ENCODE results near the gene MAN2A1.

DNA sequence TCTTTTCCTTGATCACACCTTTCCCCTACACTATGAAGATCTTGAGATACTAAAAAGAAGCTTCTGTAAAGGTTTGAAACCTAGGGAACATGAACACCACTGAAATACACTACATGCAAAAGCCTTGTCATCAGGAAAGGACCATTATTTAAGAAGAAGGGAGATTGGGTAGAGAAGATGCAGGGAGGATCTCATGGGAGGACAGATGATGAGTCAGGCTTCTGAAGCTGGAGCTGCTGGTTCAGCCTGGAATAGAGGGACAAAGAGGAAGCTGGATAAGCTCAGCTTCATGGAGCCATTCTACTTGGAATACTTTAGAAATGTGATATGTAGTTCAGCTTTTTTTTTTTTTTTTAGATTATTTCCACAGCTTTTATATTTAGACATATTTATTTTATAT lies 169.8 kb downstream of the MAN2A1 start:
- TF ChIP-seq, protein P1, sequence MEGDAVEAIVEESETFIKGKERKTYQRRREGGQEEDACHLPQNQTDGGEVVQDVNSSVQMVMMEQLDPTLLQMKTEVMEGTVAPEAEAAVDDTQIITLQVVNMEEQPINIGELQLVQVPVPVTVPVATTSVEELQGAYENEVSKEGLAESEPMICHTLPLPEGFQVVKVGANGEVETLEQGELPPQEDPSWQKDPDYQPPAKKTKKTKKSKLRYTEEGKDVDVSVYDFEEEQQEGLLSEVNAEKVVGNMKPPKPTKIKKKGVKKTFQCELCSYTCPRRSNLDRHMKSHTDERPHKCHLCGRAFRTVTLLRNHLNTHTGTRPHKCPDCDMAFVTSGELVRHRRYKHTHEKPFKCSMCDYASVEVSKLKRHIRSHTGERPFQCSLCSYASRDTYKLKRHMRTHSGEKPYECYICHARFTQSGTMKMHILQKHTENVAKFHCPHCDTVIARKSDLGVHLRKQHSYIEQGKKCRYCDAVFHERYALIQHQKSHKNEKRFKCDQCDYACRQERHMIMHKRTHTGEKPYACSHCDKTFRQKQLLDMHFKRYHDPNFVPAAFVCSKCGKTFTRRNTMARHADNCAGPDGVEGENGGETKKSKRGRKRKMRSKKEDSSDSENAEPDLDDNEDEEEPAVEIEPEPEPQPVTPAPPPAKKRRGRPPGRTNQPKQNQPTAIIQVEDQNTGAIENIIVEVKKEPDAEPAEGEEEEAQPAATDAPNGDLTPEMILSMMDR (conservative IDR thresholded peaks at IDR 0.05; ENCODE audit: low read length) = no peak
- TF ChIP-seq EZH2phosphoT487 (IDR thresholded peaks at IDR 0.05; ENCODE audit: borderline replicate concordance, low read depth, low read length) = no peak
